ENCODE measurements around the gene BLOC1S5. TPM values are rescaled to one million over a fixed set of nuclear protein-coding genes. Genes with fewer than 3 reads are reported as not detected.

BLOC1S5 gene
- total RNA-seq, 6 experiments from 2014 or later, result 8.4 to 13.4 (median 9.5) TPM

- no peak for DNase-seq
- no peak overlapping the region for H3K27ac Mint-ChIP-seq
- H3K4me3 Mint-ChIP-seq, result no peak overlapping the region
- H3K9me3 Mint-ChIP-seq, result no peaks in the 10 kb centered on the region
- peaks cover 5% of the 10 kb centered on the region for H3K27me3 Mint-ChIP-seq (ENCODE audit: insufficient read depth)
- H3K36me3 Mint-ChIP-seq (ENCODE audit: low read depth), result no peaks in the 10 kb centered on the region
- peaks cover 12% of the 10 kb centered on the region for H3K4me1 Mint-ChIP-seq (ENCODE audit: low read depth)
- TF ChIP-seq CTCF (IDR thresholded peaks at IDR 0.05), result no peak
Observed at GRCh38 chr6:7970616-7971015, 93.6 kb downstream of the BLOC1S5 start.

Other genes starting within 250 kb of the BLOC1S5 start
- 100 to 1,000 TPM; 226 to 280 (median 258) TPM for gene TXNDC5, start 153.6 kb downstream of the BLOC1S5 start, total RNA-seq (2021; fragmentation: NEBNext Ultra II Directional; extraction: Animal tissue kit (Norgen Biotek cat#: 25700))
- gene EEF1E1, start 38.2 kb upstream of the BLOC1S5 start, total RNA-seq (2021; fragmentation: NEBNext Ultra II Directional; extraction: Animal tissue kit (Norgen Biotek cat#: 25700)), result 10 to 100 TPM; 36.7 to 43.0 (median 41.8) TPM